ENCODE results near the gene ZNF441.

- TF ChIP-seq CTCF (IDR thresholded peaks at IDR 0.05; ENCODE audit: low read depth, low read length, missing input control) (no peak), ATF3 (IDR thresholded peaks at IDR 0.05) (no peak), RAD21 (IDR thresholded peaks at IDR 0.05) (no peak), RXRA (IDR thresholded peaks at IDR 0.05) (no peak), SP1 (IDR thresholded peaks at IDR 0.05) (no peak)
Observed at GRCh38 chr19:11763117-11763516, 3.7 kb upstream of the ZNF441 start.
